ENCODE results near the gene FLRT3.

- TF ChIP-seq TAF1 (IDR thresholded peaks at IDR 0.05; ENCODE audit: low read depth, low read length) = no peak
- no peak for TF ChIP-seq SPI1 (IDR thresholded peaks at IDR 0.05; ENCODE audit: low read depth, low read length)
- TF ChIP-seq POLR2A (IDR thresholded peaks at IDR 0.05; ENCODE audit: low read depth, low read length) = no peak
- no peak for TF ChIP-seq POLR2AphosphoS5 (IDR thresholded peaks at IDR 0.05; ENCODE audit: low read depth, low read length)
Observed at GRCh38 chr20:14341801-14342200, 4.4 kb upstream of the FLRT3 start.
